ENCODE results near the gene TEPSIN.

TEPSIN gene, protein sequence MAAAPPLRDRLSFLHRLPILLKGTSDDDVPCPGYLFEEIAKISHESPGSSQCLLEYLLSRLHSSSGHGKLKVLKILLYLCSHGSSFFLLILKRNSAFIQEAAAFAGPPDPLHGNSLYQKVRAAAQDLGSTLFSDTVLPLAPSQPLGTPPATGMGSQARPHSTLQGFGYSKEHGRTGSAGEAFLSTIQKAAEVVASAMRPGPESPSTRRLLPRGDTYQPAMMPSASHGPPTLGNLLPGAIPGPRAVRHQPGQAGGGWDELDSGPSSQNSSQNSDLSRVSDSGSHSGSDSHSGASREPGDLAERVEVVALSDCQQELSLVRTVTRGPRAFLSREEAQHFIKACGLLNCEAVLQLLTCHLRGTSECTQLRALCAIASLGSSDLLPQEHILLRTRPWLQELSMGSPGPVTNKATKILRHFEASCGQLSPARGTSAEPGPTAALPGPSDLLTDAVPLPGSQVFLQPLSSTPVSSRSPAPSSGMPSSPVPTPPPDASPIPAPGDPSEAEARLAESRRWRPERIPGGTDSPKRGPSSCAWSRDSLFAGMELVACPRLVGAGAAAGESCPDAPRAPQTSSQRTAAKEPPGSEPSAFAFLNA

GRCh38 chr17:81238815-81239713 lies at the start of gene TEPSIN, which contains the start of gene NDUFAF8:
TEPSIN (minus strand) TSS chr17:81239055; CDS start chr17:81239033, 22 bp downstream.
NDUFAF8 (plus strand) TSS chr17:81239318; CDS start chr17:81239364, 46 bp downstream.
- TF ChIP-seq, protein P1, sequence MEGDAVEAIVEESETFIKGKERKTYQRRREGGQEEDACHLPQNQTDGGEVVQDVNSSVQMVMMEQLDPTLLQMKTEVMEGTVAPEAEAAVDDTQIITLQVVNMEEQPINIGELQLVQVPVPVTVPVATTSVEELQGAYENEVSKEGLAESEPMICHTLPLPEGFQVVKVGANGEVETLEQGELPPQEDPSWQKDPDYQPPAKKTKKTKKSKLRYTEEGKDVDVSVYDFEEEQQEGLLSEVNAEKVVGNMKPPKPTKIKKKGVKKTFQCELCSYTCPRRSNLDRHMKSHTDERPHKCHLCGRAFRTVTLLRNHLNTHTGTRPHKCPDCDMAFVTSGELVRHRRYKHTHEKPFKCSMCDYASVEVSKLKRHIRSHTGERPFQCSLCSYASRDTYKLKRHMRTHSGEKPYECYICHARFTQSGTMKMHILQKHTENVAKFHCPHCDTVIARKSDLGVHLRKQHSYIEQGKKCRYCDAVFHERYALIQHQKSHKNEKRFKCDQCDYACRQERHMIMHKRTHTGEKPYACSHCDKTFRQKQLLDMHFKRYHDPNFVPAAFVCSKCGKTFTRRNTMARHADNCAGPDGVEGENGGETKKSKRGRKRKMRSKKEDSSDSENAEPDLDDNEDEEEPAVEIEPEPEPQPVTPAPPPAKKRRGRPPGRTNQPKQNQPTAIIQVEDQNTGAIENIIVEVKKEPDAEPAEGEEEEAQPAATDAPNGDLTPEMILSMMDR (IDR thresholded peaks at IDR 0.05; ENCODE audit: insufficient read depth, low read length, poor library complexity, severe bottlenecking): no peak

DNA sequence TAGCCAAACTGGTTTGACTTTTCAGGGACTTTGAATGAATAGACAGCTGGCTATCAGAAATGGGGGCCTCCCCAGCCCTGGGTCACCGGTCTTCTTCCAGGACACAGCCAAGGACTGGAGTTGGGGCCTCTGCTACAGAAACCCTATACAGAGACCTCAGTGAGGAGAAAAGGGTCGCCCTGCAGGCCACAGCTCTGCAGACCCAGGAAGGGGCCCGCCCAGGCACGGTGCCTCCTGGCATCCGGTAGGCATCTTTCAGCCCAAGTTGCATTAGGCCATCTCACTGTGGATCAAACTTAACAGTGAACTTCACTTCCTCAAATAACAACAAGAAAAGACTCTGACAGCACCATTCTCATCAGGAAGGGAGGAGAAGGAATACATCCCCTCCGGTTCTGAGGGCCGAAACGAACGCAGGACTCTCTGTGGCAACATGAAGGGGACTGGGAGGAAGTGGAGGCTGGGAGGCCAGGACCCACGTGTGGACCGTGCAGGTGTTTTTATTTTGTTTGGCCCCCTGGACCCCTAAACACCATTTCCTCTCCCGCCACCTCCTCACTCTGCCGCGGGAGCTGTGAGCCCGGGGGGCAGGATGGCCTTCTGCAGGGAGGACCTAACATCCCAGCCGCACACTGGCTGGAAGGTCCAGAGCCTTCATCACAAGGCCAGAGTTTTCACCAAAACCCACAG lies 49.0 kb upstream of the TEPSIN start:
- no peak for DNase-seq (ENCODE audit: extremely low read depth, insufficient read length)
- H3K27me3 ChIP-seq (replicated peaks; ENCODE audit: control insufficient read depth, insufficient read depth, low read length): no peaks in the 10 kb centered on the region
- H3K4me3 ChIP-seq (replicated peaks; ENCODE audit: low read depth, low read length): no peak overlapping the region
- H3K36me3 ChIP-seq (ENCODE audit: control insufficient read depth, insufficient read depth, low read length): peaks cover 23% of the 10 kb centered on the region
- TF ChIP-seq, protein P1 (IDR thresholded peaks at IDR 0.05; ENCODE audit: insufficient read depth, low read length, poor library complexity, severe bottlenecking): no peak

More at GRCh38 chr17:81238815-81239713, at the start of gene TEPSIN, which contains the start of gene NDUFAF8:
- DNase-seq (ENCODE audit: extremely low read depth, insufficient read length): peak; percentile 95
- Histone ChIP-seq H3K27me3 (replicated peaks; ENCODE audit: control insufficient read depth, insufficient read depth, low read length) (no peaks in the 10 kb centered on the region), H3K36me3 (ENCODE audit: control insufficient read depth, insufficient read depth, low read length) (peaks cover 10% of the 10 kb centered on the region), H3K4me3 (replicated peaks; ENCODE audit: low read depth, low read length) (peak within 1 kb of the TSS; percentile 70)

GRCh38 chr17:81287152-81287551 lies 48.3 kb upstream of the TEPSIN start:
- no peak for DNase-seq (ENCODE audit: extremely low read depth, insufficient read length)
- Histone ChIP-seq H3K27me3 (replicated peaks; ENCODE audit: control insufficient read depth, insufficient read depth, low read length) (no peaks in the 10 kb centered on the region), H3K4me3 (replicated peaks; ENCODE audit: low read depth, low read length) (no peak overlapping the region), H3K36me3 (ENCODE audit: control insufficient read depth, insufficient read depth, low read length) (peaks cover 27% of the 10 kb centered on the region)
- TF ChIP-seq, protein P1 (IDR thresholded peaks at IDR 0.05; ENCODE audit: insufficient read depth, low read length, poor library complexity, severe bottlenecking): no peak

DNA sequence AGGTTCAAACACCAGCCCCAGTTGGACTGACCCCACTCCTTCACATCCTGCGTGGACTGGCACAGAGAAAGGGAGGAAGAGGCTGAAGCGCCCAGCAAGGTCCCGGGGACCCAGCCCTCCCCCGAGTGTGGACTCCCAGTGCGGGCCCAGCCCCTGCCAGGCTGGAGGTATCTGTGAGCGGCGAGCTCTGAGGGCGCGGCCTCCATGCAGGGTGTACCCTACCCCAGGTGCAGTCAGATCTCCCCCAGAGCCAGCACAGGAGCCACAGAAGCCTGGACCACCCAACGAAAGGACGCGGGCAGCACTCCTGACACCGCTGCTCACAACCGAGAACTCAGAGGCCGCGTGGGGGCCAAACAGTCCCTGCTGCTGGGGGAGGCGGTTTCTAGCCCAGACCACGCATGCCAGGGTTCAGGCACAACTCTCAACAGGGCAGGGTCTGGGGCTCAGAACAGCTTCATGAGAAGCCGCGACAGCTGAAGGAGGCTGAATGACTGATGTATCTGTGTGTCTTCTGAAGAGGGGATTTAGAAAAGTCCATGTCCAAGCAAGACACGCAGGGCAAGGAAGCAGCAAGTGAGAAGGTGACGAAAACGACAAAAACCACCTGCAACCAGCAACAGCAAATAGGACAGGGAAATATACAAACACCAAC lies 47.8 kb upstream of the TEPSIN start:
- H3K27me3 ChIP-seq (replicated peaks; ENCODE audit: control insufficient read depth, insufficient read depth, low read length): no peaks in the 10 kb centered on the region
- no peak overlapping the region for H3K4me3 ChIP-seq (replicated peaks; ENCODE audit: low read depth, low read length)
- H3K36me3 ChIP-seq (ENCODE audit: control insufficient read depth, insufficient read depth, low read length): peaks cover 32% of the 10 kb centered on the region
- DNase-seq (ENCODE audit: extremely low read depth, insufficient read length): no peak
- TF ChIP-seq, protein P1 (IDR thresholded peaks at IDR 0.05; ENCODE audit: insufficient read depth, low read length, poor library complexity, severe bottlenecking): no peak

- DNase-seq (ENCODE audit: extremely low read depth, insufficient read length): no peak
- Histone ChIP-seq H3K4me3 (replicated peaks; ENCODE audit: low read depth, low read length) (peak overlapping the region; percentile 69), H3K36me3 (ENCODE audit: control insufficient read depth, insufficient read depth, low read length) (peaks cover 32% of the 10 kb centered on the region), H3K27me3 (replicated peaks; ENCODE audit: control insufficient read depth, insufficient read depth, low read length) (no peaks in the 10 kb centered on the region)
- TF ChIP-seq, protein P1 (IDR thresholded peaks at IDR 0.05; ENCODE audit: insufficient read depth, low read length, poor library complexity, severe bottlenecking): no peak
Measured at GRCh38 chr17:81285894-81286293, 47.0 kb upstream of the TEPSIN start.
